Neural progenitor cell (in vitro differentiated cells): ENCODE results near the gene ILDR2. TPM values are rescaled to one million over a fixed set of nuclear protein-coding genes. Genes with fewer than 3 reads are reported as not detected.

Experiments
- DNase-seq: peaks from one replicate; pipeline ENCODE4 v3.0.0-alpha.2; 2016; ENCODE audit warnings: low spot score
- H2AFZ ChIP-seq: fragments of 200-600 bp; sonication (generic); replicated peaks from 2 replicates; pipeline ENCODE4 v1.6.1; 2016; ENCODE audit warnings: antibody characterized with exemption
- H3F3A ChIP-seq: fragments of 200-600 bp; sonication (generic); 2 replicates; pipeline ENCODE4 v1.6.1; 2016; ENCODE audit warnings: antibody characterized with exemption, low read depth
- H3K27ac ChIP-seq: fragments of 200-600 bp; sonication (generic); 2 replicates; pipeline ENCODE4 v1.5.1; 2016; ENCODE audit warnings: mild to moderate bottlenecking
- H3K27me3 ChIP-seq: fragments of 200-600 bp; sonication (generic); 2 replicates; pipeline ENCODE4 v1.6.1; 2016; ENCODE audit warnings: mild to moderate bottlenecking, moderate library complexity
- H3K36me3 ChIP-seq: fragments of 200-600 bp; sonication (generic); 2 replicates; pipeline ENCODE4 v1.5.1; 2016
- H3K4me1 ChIP-seq: fragments of 200-600 bp; sonication (generic); 2 replicates; pipeline ENCODE4 v1.6.1; 2016; ENCODE audit warnings: mixed run types
- H3K4me2 ChIP-seq: fragments of 200-600 bp; sonication (generic); 2 replicates; pipeline ENCODE4 v1.6.1; 2016
- H3K4me3 ChIP-seq: fragments of 200-600 bp; sonication (generic); 2 replicates; pipeline ENCODE4 v1.5.1; 2016
- H3K79me2 ChIP-seq: fragments of 200-600 bp; sonication (generic); 2 replicates; pipeline ENCODE4 v1.6.1; 2016; ENCODE audit warnings: low read depth
- H3K9ac ChIP-seq: fragments of 200-600 bp; sonication (generic); 2 replicates; pipeline ENCODE4 v1.6.1; 2016
- H3K9me3 ChIP-seq: fragments of 200-600 bp; sonication (generic); 2 replicates; pipeline ENCODE4 v1.5.1; 2016; ENCODE audit warnings: low read depth
- H4K20me1 ChIP-seq: fragments of 200-600 bp; sonication (generic); 2 replicates; pipeline ENCODE4 v1.6.1; 2016; ENCODE audit warnings: low read depth
- H3K27ac Mint-ChIP-seq: 3 replicates; pipeline ENCODE4 v1.8.0; 2021; ENCODE audit warnings: mixed read lengths
- H3K27me3 Mint-ChIP-seq: 2 replicates; pipeline ENCODE4 v1.8.0; 2022; ENCODE audit warnings: low read depth, mild to moderate bottlenecking, inconsistent platforms, moderate library complexity, mixed read lengths; ENCODE audit not compliant: insufficient read depth
- H3K36me3 Mint-ChIP-seq: 3 replicates; pipeline ENCODE4 v1.8.0; 2021; ENCODE audit warnings: mixed read lengths
- H3K4me1 Mint-ChIP-seq: 3 replicates; pipeline ENCODE4 v1.8.0; 2021; ENCODE audit warnings: mixed read lengths
- H3K4me3 Mint-ChIP-seq: 3 replicates; pipeline ENCODE4 v1.8.0; 2021; ENCODE audit warnings: mild to moderate bottlenecking, moderate library complexity, mixed read lengths
- H3K9me3 Mint-ChIP-seq: 3 replicates; pipeline ENCODE4 v1.8.0; 2020; ENCODE audit warnings: mixed read lengths
- CTCF ChIP-seq: fragments of 200-600 bp; sonication (generic); IDR thresholded peaks from 2 replicates; pipeline ENCODE4 v1.5.1; 2017; ENCODE audit warnings: antibody characterized with exemption, mild to moderate bottlenecking
- EZH2 ChIP-seq: fragments of 200-600 bp; sonication (generic); IDR thresholded peaks from 2 replicates; pipeline ENCODE4 v1.6.1; 2017; ENCODE audit warnings: antibody characterized with exemption, mild to moderate bottlenecking, moderate library complexity
- EZH2phosphoT487 ChIP-seq: fragments of 200-600 bp; sonication (generic); IDR thresholded peaks from 2 replicates; pipeline ENCODE4 v1.6.1; 2017; ENCODE audit warnings: antibody characterized with exemption
- total RNA-seq: library from RNA; depleted of rRNA; stranded (reverse); fragments of >200 nt; gene quantifications from 2 replicates; pipeline ENCODE4 v1.2.3, GENCODE V29; 2015; ENCODE audit warnings: low replicate concordance

The ILDR2 gene
- total RNA-seq, 1 donor from 2014 or later = 42.1 TPM

GRCh38 chr1:166952002-166952746, 23.2 kb downstream of the ILDR2 start:
- Histone ChIP-seq H3F3A (peaks cover 52% of the 10 kb centered on the region), H3K79me2 (no peaks in the 10 kb centered on the region), H3K9me3 (no peaks in the 10 kb centered on the region), H3K36me3 (no peaks in the 10 kb centered on the region), H3K27ac (peak overlapping the region; percentile 82), H4K20me1 (no peaks in the 10 kb centered on the region), H2AFZ (no peak overlapping the region), H3K27me3 (no peaks in the 10 kb centered on the region), H3K9ac (no peak overlapping the region), H3K4me3 (no peak overlapping the region), H3K4me2 (peak overlapping the region; percentile 71), H3K4me1 (peaks cover 60% of the 10 kb centered on the region)
- H3K4me1 Mint-ChIP-seq = peaks cover 71% of the 10 kb centered on the region
- TF ChIP-seq CTCF (no peak), EZH2 (no peak), EZH2phosphoT487 (no peak)
- no peaks in the 10 kb centered on the region for H3K27me3 Mint-ChIP-seq
- H3K9me3 Mint-ChIP-seq = peaks cover 2% of the 10 kb centered on the region
- DNase-seq = peak; percentile 41
- peak overlapping the region; percentile 51 for H3K4me3 Mint-ChIP-seq
- peaks cover 38% of the 10 kb centered on the region for H3K36me3 Mint-ChIP-seq
- H3K27ac Mint-ChIP-seq = peak overlapping the region; percentile 99

- peak overlapping the region; percentile 99 for H3K27ac Mint-ChIP-seq
- no peaks in the 10 kb centered on the region for H4K20me1 ChIP-seq
- H3K4me3 Mint-ChIP-seq = peak overlapping the region; percentile 65
- H3K36me3 Mint-ChIP-seq = peaks cover 28% of the 10 kb centered on the region
- H3K27me3 Mint-ChIP-seq = no peaks in the 10 kb centered on the region
- H3K79me2 ChIP-seq = no peaks in the 10 kb centered on the region
- peaks cover 69% of the 10 kb centered on the region for H3K4me1 ChIP-seq
- no peak for DNase-seq
- H3F3A ChIP-seq = peaks cover 60% of the 10 kb centered on the region
- TF ChIP-seq EZH2 (no peak), EZH2phosphoT487 (no peak), CTCF (no peak)
- H3K4me1 Mint-ChIP-seq = peaks cover 76% of the 10 kb centered on the region
- H3K4me3 ChIP-seq = no peak overlapping the region
- no peaks in the 10 kb centered on the region for H3K9me3 ChIP-seq
- no peak overlapping the region for H2AFZ ChIP-seq
- no peaks in the 10 kb centered on the region for H3K36me3 ChIP-seq
- peak overlapping the region; percentile 82 for H3K27ac ChIP-seq
- H3K9ac ChIP-seq = no peak overlapping the region
- H3K27me3 ChIP-seq = peaks cover 2% of the 10 kb centered on the region
- H3K9me3 Mint-ChIP-seq = peaks cover 2% of the 10 kb centered on the region
- H3K4me2 ChIP-seq = peak overlapping the region; percentile 71
These were observed 24.3 kb downstream of the ILDR2 start for GRCh38 chr1:166951050-166951449.

GRCh38 chr1:166950156-166950555, 25.2 kb downstream of the ILDR2 start:
- H3K4me2 ChIP-seq = peak overlapping the region; percentile 71
- peak; percentile 94 for DNase-seq
- no peaks in the 10 kb centered on the region for H3K9me3 ChIP-seq
- peaks cover 85% of the 10 kb centered on the region for H3K4me1 Mint-ChIP-seq
- H3K27me3 ChIP-seq = peaks cover 7% of the 10 kb centered on the region
- peak overlapping the region; percentile 33 for H3K4me3 ChIP-seq
- H3K79me2 ChIP-seq = no peaks in the 10 kb centered on the region
- H3K4me1 ChIP-seq = peaks cover 77% of the 10 kb centered on the region
- peak overlapping the region; percentile 99 for H3K27ac Mint-ChIP-seq
- H3K36me3 ChIP-seq = no peaks in the 10 kb centered on the region
- H3K36me3 Mint-ChIP-seq = peaks cover 27% of the 10 kb centered on the region
- H3F3A ChIP-seq = peaks cover 60% of the 10 kb centered on the region
- H3K27me3 Mint-ChIP-seq = no peaks in the 10 kb centered on the region
- no peak overlapping the region for H3K9ac ChIP-seq
- H2AFZ ChIP-seq = no peak overlapping the region
- H3K27ac ChIP-seq = peak overlapping the region; percentile 82
- TF ChIP-seq EZH2 = no peak
- no peak for TF ChIP-seq EZH2phosphoT487
- no peak for TF ChIP-seq CTCF
- H3K9me3 Mint-ChIP-seq = peaks cover 2% of the 10 kb centered on the region
- H4K20me1 ChIP-seq = no peaks in the 10 kb centered on the region
- peak overlapping the region; percentile 28 for H3K4me3 Mint-ChIP-seq
